NK-92 treated with Interleukin-12 subunit alpha and Interleukin-12 subunit beta, amount 100 ng/mL, for 24 hours (cell line): ENCODE data around the gene ANKRD23.
"Not testable (repeated sequence)": the region's sequence is repeated elsewhere in the genome, so short reads cannot be mapped to it uniquely, and the experiment has no call there.

Source experiments
- DNase-seq: peaks from one replicate; lab custom pipeline; 2025; lab: John Stamatoyannopoulos, UW

Gene ANKRD23

DNA sequence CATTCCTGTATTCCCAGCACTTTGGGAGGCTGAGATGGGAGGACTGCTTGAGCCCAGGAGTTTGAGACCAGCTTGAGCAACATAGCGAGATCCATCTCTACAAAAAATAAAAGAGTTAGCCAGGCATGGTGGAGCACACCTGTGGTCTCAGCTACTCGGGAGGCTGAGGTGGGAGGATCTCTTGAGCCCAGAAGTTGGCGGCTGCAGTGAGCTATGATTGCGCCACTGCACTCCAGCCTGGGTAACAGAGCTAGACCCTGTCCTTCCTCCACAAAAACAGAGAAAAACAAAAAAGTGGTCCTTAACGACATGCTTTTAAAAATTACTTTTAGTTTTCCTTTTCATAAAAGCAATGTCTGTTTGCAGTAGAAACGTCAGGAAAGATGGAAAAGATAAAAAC lies 47.3 kb downstream of the ANKRD23 start:
- not testable (repeated sequence) for DNase-seq

DNA sequence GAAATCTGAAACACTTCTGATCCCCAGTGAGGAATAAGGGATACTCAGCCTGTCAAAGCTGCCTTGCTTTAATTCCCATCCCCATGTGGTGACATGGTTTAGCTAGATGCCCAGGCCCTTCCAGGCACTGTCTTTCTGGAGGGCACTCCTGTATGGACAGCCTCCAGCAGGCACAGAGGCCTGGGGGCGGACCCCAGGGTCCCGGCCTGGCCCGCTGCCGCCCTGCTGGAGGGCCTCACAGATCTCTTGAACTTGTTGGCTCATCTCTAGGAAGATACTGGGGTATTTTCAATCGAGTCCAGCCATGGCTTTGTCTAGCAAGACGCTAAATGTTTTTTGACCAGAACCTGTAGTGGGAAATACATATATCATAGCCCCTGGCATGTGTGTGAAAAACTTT lies 48.7 kb downstream of the ANKRD23 start:
- no peak for DNase-seq

- DNase-seq, result no peak
These were observed 50.8 kb downstream of the ANKRD23 start for GRCh38 chr2:96792772-96793749.

- DNase-seq, result no peak
These were observed 54.6 kb downstream of the ANKRD23 start for GRCh38 chr2:96789245-96789617.

GRCh38 chr2:96788442-96789244 lies 55.2 kb downstream of the ANKRD23 start:
- no peak for DNase-seq
